SK-N-SH (cell line): ENCODE measurements around the gene DDC. TPM values are rescaled to one million over a fixed set of nuclear protein-coding genes. Genes with fewer than 3 reads are reported as not detected.

Experiments used
- CTCF ChIA-PET: fragments of 300-600, 350-600 bp; formaldehyde crosslinking; extraction: SDS; loops from one replicate; lab custom pipeline; 2021; lab: Yijun Ruan, JAX
- POLR2A ChIA-PET: fragments of 350-600 bp; sonication (Branson Sonifier 250); formaldehyde crosslinking; extraction: SDS; loops from one replicate; lab custom pipeline; 2020; ENCODE audit warnings: antibody characterized with exemption, inconsistent platforms; lab: Yijun Ruan, JAX
- DNase-seq: peaks from one replicate; pipeline ENCODE4 v3.0.0; 2012
- H2AFZ ChIP-seq: fragments of 200-600 bp; sonication (generic); 2 replicates; pipeline ENCODE4 v1.8.1; 2016; ENCODE audit warnings: antibody characterized with exemption, mild to moderate bottlenecking, low read depth
- H3F3A ChIP-seq: fragments of 200-600 bp; sonication (generic); replicated peaks from 2 replicates; pipeline ENCODE3; 2016; ENCODE audit warnings: antibody characterized with exemption, mild to moderate bottlenecking; ENCODE audit not compliant: insufficient read depth
- H3K27ac ChIP-seq, 2 experiments: fragments of 200-500 bp in 1 of 2; fragments of 200-600 bp in 1 of 2; sonication (Bioruptor generic) in 1 of 2; sonication (generic), shearing (Covaris generic) in 1 of 2; 2 replicates each; pipeline versions ENCODE4 v1.5.1 to v1.6.1; 2014 to 2016; ENCODE audit warnings: low read depth in 2 of 2, inconsistent platforms in 1 of 2, low read length in 1 of 2, mild to moderate bottlenecking in 1 of 2, mixed read lengths in 1 of 2
- H3K27me3 ChIP-seq: fragments of 200-600 bp; sonication (generic), shearing (Covaris generic); 2 replicates; pipeline ENCODE4 v1.6.1; 2016; ENCODE audit warnings: mixed run types; ENCODE audit not compliant: insufficient read depth
- H3K36me3 ChIP-seq, 2 experiments: fragments of 200-500 bp in 1 of 2; fragments of 200-600 bp in 1 of 2; sonication (Bioruptor generic) in 1 of 2; sonication (generic) in 1 of 2; replicated peaks in 1 of 2; 2 replicates each; pipeline versions ENCODE3 to v1.5.1; 2014 to 2016; ENCODE audit warnings: low read length in 1 of 2, mild to moderate bottlenecking in 1 of 2; ENCODE audit not compliant: insufficient read depth in 2 of 2, control insufficient read depth in 1 of 2
- H3K4me1 ChIP-seq, 2 experiments: fragments of 200-500 bp in 1 of 2; fragments of 200-600 bp in 1 of 2; sonication (Bioruptor generic) in 1 of 2; sonication (generic), shearing (Covaris generic) in 1 of 2; 2 replicates each; pipeline versions ENCODE4 v1.5.1 to v1.6.1; 2014 to 2016; ENCODE audit warnings: low read depth in 1 of 2, low read length in 1 of 2, mixed run types in 1 of 2; ENCODE audit not compliant: insufficient read depth in 2 of 2, control insufficient read depth in 1 of 2
- H3K4me2 ChIP-seq: fragments of 200-600 bp; sonication (generic), shearing (Covaris generic); 2 replicates; pipeline ENCODE4 v1.6.1; 2017; ENCODE audit warnings: mixed run types
- H3K4me3 ChIP-seq, 2 experiments: fragments of 200-500 bp in 1 of 2; fragments of 200-600 bp in 1 of 2; sonication (Bioruptor generic) in 1 of 2; sonication (generic), shearing (Covaris generic) in 1 of 2; 2 replicates each; pipeline versions ENCODE4 v1.5.1 to v1.8.1; 2014 to 2016; ENCODE audit warnings: low read depth in 2 of 2, inconsistent platforms in 1 of 2, low read length in 1 of 2, mild to moderate bottlenecking in 1 of 2, mixed read lengths in 1 of 2, moderate library complexity in 1 of 2
- H3K79me2 ChIP-seq: fragments of 200-600 bp; sonication (generic); 2 replicates; pipeline ENCODE4 v1.8.1; 2017; ENCODE audit warnings: mild to moderate bottlenecking; ENCODE audit not compliant: insufficient read depth
- H3K9ac ChIP-seq: fragments of 200-600 bp; sonication (generic); 2 replicates; pipeline ENCODE4 v1.6.1; 2017; ENCODE audit warnings: mixed run types
- H3K9me2 ChIP-seq: fragments of 200-600 bp; sonication (generic); 2 replicates; pipeline ENCODE4 v1.6.1; 2017; ENCODE audit warnings: mixed run types
- H3K9me3 ChIP-seq: fragments of 200-600 bp; sonication (generic); 2 replicates; pipeline ENCODE4 v1.6.1; 2017; ENCODE audit warnings: mixed run types, mild to moderate bottlenecking, moderate library complexity
- H4K20me1 ChIP-seq: fragments of 200-600 bp; sonication (generic); 2 replicates; pipeline ENCODE4 v1.6.1; 2017; ENCODE audit warnings: mild to moderate bottlenecking, mixed run types; ENCODE audit not compliant: insufficient read depth
- CHD2 ChIP-seq: fragments of 150-350 bp; IDR thresholded peaks from 2 replicates; pipeline ENCODE4 v1.6.1; 2018; ENCODE audit warnings: low read length; ENCODE audit not compliant: partially characterized antibody
- ELF1 ChIP-seq: IDR thresholded peaks from 2 replicates; pipeline ENCODE4 v1.4.0; 2012
- EZH2phosphoT487 ChIP-seq: fragments of 200-600 bp; sonication (generic); IDR thresholded peaks from 2 replicates; pipeline ENCODE4 v1.6.1; 2017; ENCODE audit warnings: low read depth, mixed run types, mild to moderate bottlenecking, antibody characterized with exemption, moderate library complexity, borderline replicate concordance
- FOXJ3 ChIP-seq: sonication (generic); formaldehyde crosslinking; IDR thresholded peaks from 2 replicates; pipeline ENCODE4 v1.5.1; 2020; ENCODE audit warnings: mild to moderate bottlenecking, missing genetic modification reagents
- GABPA ChIP-seq: IDR thresholded peaks from 2 replicates; pipeline ENCODE4 v1.4.0; 2012; ENCODE audit warnings: low read depth, mild to moderate bottlenecking
- GATA2 ChIP-seq: sonication (generic); formaldehyde crosslinking; IDR thresholded peaks from 2 replicates; pipeline ENCODE4 v1.5.0; 2020; ENCODE audit warnings: mild to moderate bottlenecking, missing genetic modification reagents
- MEF2A ChIP-seq: IDR thresholded peaks from 2 replicates; pipeline ENCODE4 v1.4.0; 2012; ENCODE audit warnings: low read depth, borderline replicate concordance
- NFIC ChIP-seq: IDR thresholded peaks from 2 replicates; pipeline ENCODE4 v1.4.0; 2012; ENCODE audit warnings: borderline replicate concordance
- NRF1 ChIP-seq: IDR thresholded peaks from 2 replicates; pipeline ENCODE4 v1.6.1; 2012; ENCODE audit warnings: low read depth, mild to moderate bottlenecking, low read length
- POLR2AphosphoS5 ChIP-seq: IDR thresholded peaks from 2 replicates; pipeline ENCODE4 v1.6.1; 2012; ENCODE audit warnings: low read depth, low read length
- RFX5 ChIP-seq: IDR thresholded peaks from 2 replicates; pipeline ENCODE4 v1.6.1; 2012; ENCODE audit warnings: mild to moderate bottlenecking, improper control_type of control experiment, low read length
- RXRA ChIP-seq: IDR thresholded peaks from 2 replicates; pipeline ENCODE4 v1.4.0; 2012; ENCODE audit warnings: low read depth, mild to moderate bottlenecking, borderline replicate concordance
- SIN3A ChIP-seq: IDR thresholded peaks from 2 replicates; pipeline ENCODE4 v1.6.1; 2012; ENCODE audit warnings: low read depth, mild to moderate bottlenecking, low read length, moderate library complexity, borderline replicate concordance
- SMC3 ChIP-seq: IDR thresholded peaks from 2 replicates; pipeline ENCODE4 v1.6.1; 2012; ENCODE audit warnings: low read depth, low read length, improper control_type of control experiment
- TAF1 ChIP-seq: IDR thresholded peaks from 2 replicates; pipeline ENCODE4 v1.6.1; 2012; ENCODE audit warnings: low read depth, mild to moderate bottlenecking, low read length, moderate library complexity, borderline replicate concordance
- TCF12 ChIP-seq: IDR thresholded peaks from 2 replicates; pipeline ENCODE4 v1.4.0; 2012
- TEAD4 ChIP-seq: IDR thresholded peaks from 2 replicates; pipeline ENCODE4 v1.4.0; 2012; ENCODE audit warnings: mild to moderate bottlenecking, borderline replicate concordance; ENCODE audit not compliant: insufficient read depth
- YY1 ChIP-seq: IDR thresholded peaks from 2 replicates; pipeline ENCODE4 v1.4.0; 2012; ENCODE audit warnings: low read depth, mild to moderate bottlenecking
- WGBS: methylation state at CpG from one replicate; pipeline ENCODE4 v1.1.6; 2017; ENCODE audit warnings: low lambda C conversion rate; 5-methylcytosine and 5-hydroxymethylcytosine counted together
- polyA plus RNA-seq, 3 experiments: library from polyadenylated mRNA; depleted of rRNA; stranded (reverse); fragments of >200 nt; gene quantifications; 2 replicates each; pipeline ENCODE4 v1.2.3, GENCODE V29; 2012
- TF ChIP-seq, protein P1 (sequence below): IDR thresholded peaks from 2 replicates; pipeline ENCODE4 v1.4.0; 2012; ENCODE audit warnings: low read depth, borderline replicate concordance
- TF ChIP-seq, protein P2 (sequence below): IDR thresholded peaks from 2 replicates; pipeline ENCODE4 v1.6.1; 2012; ENCODE audit warnings: mild to moderate bottlenecking, low read depth, low read length, moderate library complexity
- TF ChIP-seq, protein P3 (sequence below): fragments of 150-350 bp; IDR thresholded peaks from 2 replicates; pipeline ENCODE4 v1.6.1; 2016; ENCODE audit warnings: mild to moderate bottlenecking, low read depth, low read length

DDC gene
- polyA plus RNA-seq, 1 of the 3 experiments (the other 2 are of a cell fraction): 1.8 TPM

DNA sequence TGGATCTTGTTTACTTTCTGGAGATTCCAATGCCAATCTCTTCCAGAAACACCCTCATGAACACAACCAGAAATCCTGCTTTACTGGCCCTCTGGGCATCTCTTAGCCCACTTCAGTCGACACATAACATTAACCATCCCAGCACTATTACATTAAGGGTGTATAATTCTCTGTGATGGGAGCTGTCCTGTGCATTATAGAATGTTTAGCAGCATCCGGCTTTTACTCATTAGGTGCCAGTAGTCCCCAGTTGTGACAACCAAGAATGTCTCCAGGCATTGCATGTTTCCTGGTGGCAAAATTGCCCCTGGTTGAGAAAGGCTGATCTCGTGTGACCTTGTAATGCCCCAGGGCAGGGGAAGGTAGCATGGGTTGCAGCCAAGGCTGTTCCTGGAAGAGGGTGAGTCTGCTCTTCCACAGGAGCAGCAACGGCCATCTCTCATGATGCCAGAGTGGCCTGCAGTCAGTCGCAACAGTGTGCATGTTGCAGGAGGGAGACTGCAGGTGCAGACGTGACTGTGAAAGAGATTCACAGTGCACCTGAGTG is 2.6 kb upstream of the DDC start (continued):
- TF ChIP-seq MEF2A (no peak), SIN3A (no peak), CHD2 (no peak), GATA2 (peak; percentile 48; the same call in 1 of the 2 replicates), TAF1 (no peak), RFX5 (no peak), ELF1 (no peak), FOXJ3 (CRISPR knock-in tag) (peak; percentile 84), SMC3 (no peak), YY1 (no peak)
- TF ChIP-seq, protein P1, sequence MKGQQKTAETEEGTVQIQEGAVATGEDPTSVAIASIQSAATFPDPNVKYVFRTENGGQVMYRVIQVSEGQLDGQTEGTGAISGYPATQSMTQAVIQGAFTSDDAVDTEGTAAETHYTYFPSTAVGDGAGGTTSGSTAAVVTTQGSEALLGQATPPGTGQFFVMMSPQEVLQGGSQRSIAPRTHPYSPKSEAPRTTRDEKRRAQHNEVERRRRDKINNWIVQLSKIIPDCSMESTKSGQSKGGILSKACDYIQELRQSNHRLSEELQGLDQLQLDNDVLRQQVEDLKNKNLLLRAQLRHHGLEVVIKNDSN: no peak

DNA sequence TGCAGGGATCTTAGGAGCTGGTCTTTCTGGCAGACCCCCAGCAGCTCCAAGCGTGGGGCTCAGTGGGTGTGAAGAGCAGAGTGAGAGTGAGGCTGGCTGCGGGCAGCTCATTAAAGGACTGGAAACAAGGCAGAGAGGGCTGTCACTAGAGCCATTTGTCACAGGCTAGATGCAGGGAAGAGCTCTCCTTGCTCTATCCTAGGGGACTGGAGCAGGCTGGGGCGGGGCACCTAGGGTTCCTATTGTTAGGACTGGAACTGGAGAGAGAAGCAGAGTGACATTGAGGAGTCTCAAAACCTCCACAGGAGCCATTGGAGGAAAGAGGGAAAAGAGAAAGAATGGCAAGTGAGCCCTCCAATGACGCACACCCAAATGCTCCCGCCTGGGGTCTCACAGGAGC is 772 bp upstream of the DDC start:
- H3K79me2 ChIP-seq: no peaks in the 10 kb centered on the region
- peaks cover 0 to 59% of the 10 kb centered on the region in 2 experiments; a peak in 2 of 4 replicates for H3K4me1 ChIP-seq
- peak overlapping the region in 1 of 2 experiments; percentile 47; a peak in 1 of 4 replicates for H3K27ac ChIP-seq
- H3K9me2 ChIP-seq: no peaks in the 10 kb centered on the region
- ChIA-PET POLR2A (interaction anchor here (1.1 to 1.8 kb wide), 2 partner anchors 11 to 58 kb away, joined by 5 to 6 read pairs; no protein-coding TSS in a partner anchor), CTCF (interaction anchor here (0.8 to 5.2 kb wide), 7 partner anchors 26 to 360 kb away, joined by 3 to 26 read pairs (median 3); no protein-coding TSS in a partner anchor)
- TF ChIP-seq EZH2phosphoT487 (no peak), NRF1 (no peak), NFIC (no peak), TAF1 (no peak), RXRA (no peak), SIN3A (no peak), YY1 (no peak), TEAD4 (no peak), TCF12 (no peak), GABPA (no peak), CHD2 (no peak), MEF2A (no peak), ELF1 (no peak), GATA2 (no peak), POLR2AphosphoS5 (no peak)
- TF ChIP-seq, protein P2, sequence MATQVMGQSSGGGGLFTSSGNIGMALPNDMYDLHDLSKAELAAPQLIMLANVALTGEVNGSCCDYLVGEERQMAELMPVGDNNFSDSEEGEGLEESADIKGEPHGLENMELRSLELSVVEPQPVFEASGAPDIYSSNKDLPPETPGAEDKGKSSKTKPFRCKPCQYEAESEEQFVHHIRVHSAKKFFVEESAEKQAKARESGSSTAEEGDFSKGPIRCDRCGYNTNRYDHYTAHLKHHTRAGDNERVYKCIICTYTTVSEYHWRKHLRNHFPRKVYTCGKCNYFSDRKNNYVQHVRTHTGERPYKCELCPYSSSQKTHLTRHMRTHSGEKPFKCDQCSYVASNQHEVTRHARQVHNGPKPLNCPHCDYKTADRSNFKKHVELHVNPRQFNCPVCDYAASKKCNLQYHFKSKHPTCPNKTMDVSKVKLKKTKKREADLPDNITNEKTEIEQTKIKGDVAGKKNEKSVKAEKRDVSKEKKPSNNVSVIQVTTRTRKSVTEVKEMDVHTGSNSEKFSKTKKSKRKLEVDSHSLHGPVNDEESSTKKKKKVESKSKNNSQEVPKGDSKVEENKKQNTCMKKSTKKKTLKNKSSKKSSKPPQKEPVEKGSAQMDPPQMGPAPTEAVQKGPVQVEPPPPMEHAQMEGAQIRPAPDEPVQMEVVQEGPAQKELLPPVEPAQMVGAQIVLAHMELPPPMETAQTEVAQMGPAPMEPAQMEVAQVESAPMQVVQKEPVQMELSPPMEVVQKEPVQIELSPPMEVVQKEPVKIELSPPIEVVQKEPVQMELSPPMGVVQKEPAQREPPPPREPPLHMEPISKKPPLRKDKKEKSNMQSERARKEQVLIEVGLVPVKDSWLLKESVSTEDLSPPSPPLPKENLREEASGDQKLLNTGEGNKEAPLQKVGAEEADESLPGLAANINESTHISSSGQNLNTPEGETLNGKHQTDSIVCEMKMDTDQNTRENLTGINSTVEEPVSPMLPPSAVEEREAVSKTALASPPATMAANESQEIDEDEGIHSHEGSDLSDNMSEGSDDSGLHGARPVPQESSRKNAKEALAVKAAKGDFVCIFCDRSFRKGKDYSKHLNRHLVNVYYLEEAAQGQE: no peak
- TF ChIP-seq, protein P3, sequence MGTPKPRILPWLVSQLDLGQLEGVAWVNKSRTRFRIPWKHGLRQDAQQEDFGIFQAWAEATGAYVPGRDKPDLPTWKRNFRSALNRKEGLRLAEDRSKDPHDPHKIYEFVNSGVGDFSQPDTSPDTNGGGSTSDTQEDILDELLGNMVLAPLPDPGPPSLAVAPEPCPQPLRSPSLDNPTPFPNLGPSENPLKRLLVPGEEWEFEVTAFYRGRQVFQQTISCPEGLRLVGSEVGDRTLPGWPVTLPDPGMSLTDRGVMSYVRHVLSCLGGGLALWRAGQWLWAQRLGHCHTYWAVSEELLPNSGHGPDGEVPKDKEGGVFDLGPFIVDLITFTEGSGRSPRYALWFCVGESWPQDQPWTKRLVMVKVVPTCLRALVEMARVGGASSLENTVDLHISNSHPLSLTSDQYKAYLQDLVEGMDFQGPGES: no peak
- H3K4me3 ChIP-seq: no peak overlapping the region
- peaks cover 20% of the 10 kb centered on the region; the same call in 1 of the 2 replicates for H3K27me3 ChIP-seq
- no peaks in the 10 kb centered on the region for H3K36me3 ChIP-seq
- H3K9me3 ChIP-seq: no peaks in the 10 kb centered on the region
- H3F3A ChIP-seq: no peaks in the 10 kb centered on the region
- DNase-seq: no peak
- no peaks in the 10 kb centered on the region for H4K20me1 ChIP-seq
- H3K9ac ChIP-seq: no peak overlapping the region
- no peak overlapping the region for H2AFZ ChIP-seq
- H3K4me2 ChIP-seq: no peak overlapping the region
- WGBS: 39% methylated on average over 5 of the region's 5 CpGs
